Measurements from ENCODE around the gene NAXE. TPM values are rescaled to one million over a fixed set of nuclear protein-coding genes. Genes with fewer than 3 reads are reported as not detected.

Gene NAXE
- polyA plus RNA-seq, 1 donor from 2014 or later, result 95.7 TPM

DNA sequence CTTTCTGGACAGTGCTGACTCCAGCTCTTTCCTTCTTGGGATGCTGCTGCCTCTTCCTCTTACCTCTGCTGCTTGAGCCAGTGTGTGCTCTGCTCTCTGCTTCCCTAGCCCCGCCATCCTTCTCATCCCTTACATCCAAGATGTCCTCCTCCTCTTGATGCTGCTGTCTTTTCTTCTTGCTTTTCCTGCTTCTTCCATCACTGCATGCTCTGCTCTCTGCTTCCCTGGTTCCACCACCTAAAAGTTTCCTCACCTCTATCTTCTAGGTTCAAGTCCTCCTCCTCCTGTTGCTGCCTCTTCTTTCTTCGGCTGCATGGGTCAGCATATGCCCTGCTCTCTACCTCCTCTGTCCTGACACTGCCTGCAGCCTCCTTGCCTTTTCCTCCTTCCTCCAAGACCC, 3.4 kb downstream of the NAXE start:
- TF ChIP-seq RAD21 (conservative IDR thresholded peaks at IDR 0.05), result no peak
- no peak for TF ChIP-seq TAF1 (IDR thresholded peaks at IDR 0.05; ENCODE audit: low read depth)
- TF ChIP-seq SMC3 (conservative IDR thresholded peaks at IDR 0.05; ENCODE audit: poor library complexity), result no peak
- no peak for TF ChIP-seq MXI1 (conservative IDR thresholded peaks at IDR 0.05; ENCODE audit: poor library complexity, severe bottlenecking)
- TF ChIP-seq, protein P1, sequence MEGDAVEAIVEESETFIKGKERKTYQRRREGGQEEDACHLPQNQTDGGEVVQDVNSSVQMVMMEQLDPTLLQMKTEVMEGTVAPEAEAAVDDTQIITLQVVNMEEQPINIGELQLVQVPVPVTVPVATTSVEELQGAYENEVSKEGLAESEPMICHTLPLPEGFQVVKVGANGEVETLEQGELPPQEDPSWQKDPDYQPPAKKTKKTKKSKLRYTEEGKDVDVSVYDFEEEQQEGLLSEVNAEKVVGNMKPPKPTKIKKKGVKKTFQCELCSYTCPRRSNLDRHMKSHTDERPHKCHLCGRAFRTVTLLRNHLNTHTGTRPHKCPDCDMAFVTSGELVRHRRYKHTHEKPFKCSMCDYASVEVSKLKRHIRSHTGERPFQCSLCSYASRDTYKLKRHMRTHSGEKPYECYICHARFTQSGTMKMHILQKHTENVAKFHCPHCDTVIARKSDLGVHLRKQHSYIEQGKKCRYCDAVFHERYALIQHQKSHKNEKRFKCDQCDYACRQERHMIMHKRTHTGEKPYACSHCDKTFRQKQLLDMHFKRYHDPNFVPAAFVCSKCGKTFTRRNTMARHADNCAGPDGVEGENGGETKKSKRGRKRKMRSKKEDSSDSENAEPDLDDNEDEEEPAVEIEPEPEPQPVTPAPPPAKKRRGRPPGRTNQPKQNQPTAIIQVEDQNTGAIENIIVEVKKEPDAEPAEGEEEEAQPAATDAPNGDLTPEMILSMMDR (IDR thresholded peaks at IDR 0.05; ENCODE audit: poor library complexity, severe bottlenecking), result no peak
- TF ChIP-seq POLR2AphosphoS5 (IDR thresholded peaks at IDR 0.05), result no peak
- TF ChIP-seq EP300 (conservative IDR thresholded peaks at IDR 0.05; ENCODE audit: poor library complexity, severe bottlenecking), result no peak
- no peak for TF ChIP-seq REST (IDR thresholded peaks at IDR 0.05; ENCODE audit: borderline replicate concordance)
- TF ChIP-seq EZH2 (IDR thresholded peaks at IDR 0.05; ENCODE audit: borderline replicate concordance, insufficient read depth, low read length, poor library complexity, severe bottlenecking), result no peak
- H3K27ac ChIP-seq (ENCODE audit: low read length), result peak overlapping the region; percentile 84

DNA sequence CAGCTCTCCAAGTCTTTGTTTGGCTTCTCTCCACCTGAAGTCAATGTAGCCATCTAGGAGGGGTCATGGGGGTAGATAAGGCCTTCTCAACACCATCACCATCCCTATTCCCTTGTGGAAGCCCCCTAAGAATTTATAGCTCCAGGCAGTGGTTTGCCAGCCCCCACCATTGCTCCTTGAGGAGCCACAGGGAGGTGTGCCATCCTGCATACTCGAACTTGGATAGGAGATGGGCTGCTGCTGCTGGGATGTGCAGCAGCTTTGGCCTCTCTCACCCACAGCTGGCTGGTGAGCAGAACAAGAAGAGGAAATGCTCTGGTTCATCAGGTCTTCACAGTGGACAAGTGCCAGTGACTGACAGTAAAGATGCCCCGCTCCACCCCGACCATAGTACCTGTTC, 4.8 kb downstream of the NAXE start:
- Histone ChIP-seq H3F3A (ENCODE audit: insufficient read depth, low read length, poor library complexity, severe bottlenecking) (no peaks in the 10 kb centered on the region), H3K36me3 (ENCODE audit: insufficient read depth, low read length) (no peaks in the 10 kb centered on the region), H2AFZ (ENCODE audit: low read depth, low read length) (no peak overlapping the region), H3K9me3 (ENCODE audit: low read length) (no peaks in the 10 kb centered on the region), H3K4me2 (ENCODE audit: low read length) (no peak overlapping the region), H3K27ac (ENCODE audit: low read length) (no peak overlapping the region), H4K20me1 (ENCODE audit: insufficient read depth) (no peaks in the 10 kb centered on the region), H3K79me2 (replicated peaks; ENCODE audit: insufficient read depth, low read length) (no peaks in the 10 kb centered on the region), H3K27me3 (ENCODE audit: insufficient read depth, low read depth, low read length) (no peaks in the 10 kb centered on the region), H3K9me2 (ENCODE audit: insufficient read depth, low read length) (no peaks in the 10 kb centered on the region), H3K9ac (ENCODE audit: low read length) (no peak overlapping the region), H3K4me3 (ENCODE audit: low read length) (no peak overlapping the region)
- no peak for TF ChIP-seq RAD21 (conservative IDR thresholded peaks at IDR 0.05)
- TF ChIP-seq SMC3 (conservative IDR thresholded peaks at IDR 0.05; ENCODE audit: poor library complexity), result no peak
- no peak for TF ChIP-seq EZH2 (IDR thresholded peaks at IDR 0.05; ENCODE audit: borderline replicate concordance, insufficient read depth, low read length, poor library complexity, severe bottlenecking)
- TF ChIP-seq MXI1 (conservative IDR thresholded peaks at IDR 0.05; ENCODE audit: poor library complexity, severe bottlenecking), result no peak
- TF ChIP-seq, protein P1 (IDR thresholded peaks at IDR 0.05; ENCODE audit: poor library complexity, severe bottlenecking), result no peak
- no peak for TF ChIP-seq POLR2AphosphoS5 (IDR thresholded peaks at IDR 0.05)

More for the DNA sequence above, 3.4 kb downstream of the NAXE start:
- Histone ChIP-seq H2AFZ (ENCODE audit: low read depth, low read length) (no peak overlapping the region), H3K4me3 (ENCODE audit: low read length) (peak overlapping the region; percentile 86), H3F3A (ENCODE audit: insufficient read depth, low read length, poor library complexity, severe bottlenecking) (no peaks in the 10 kb centered on the region), H4K20me1 (ENCODE audit: insufficient read depth) (no peaks in the 10 kb centered on the region), H3K36me3 (ENCODE audit: insufficient read depth, low read length) (no peaks in the 10 kb centered on the region), H3K9ac (ENCODE audit: low read length) (peak overlapping the region; percentile 48), H3K4me2 (ENCODE audit: low read length) (peak overlapping the region; percentile 25), H3K9me3 (ENCODE audit: low read length) (no peaks in the 10 kb centered on the region), H3K27me3 (ENCODE audit: insufficient read depth, low read depth, low read length) (no peaks in the 10 kb centered on the region), H3K79me2 (replicated peaks; ENCODE audit: insufficient read depth, low read length) (no peaks in the 10 kb centered on the region), H3K9me2 (ENCODE audit: insufficient read depth, low read length) (no peaks in the 10 kb centered on the region)

Data from neural cell (in vitro differentiated cells).